GM19240 (cell line): Measurements from ENCODE around the gene CAPN9.
"Not testable (repeated sequence)": the region's sequence is repeated elsewhere in the genome, so short reads cannot be mapped to it uniquely, and the experiment has no call there.

ENCODE experiments used
- DNase-seq: peaks from one replicate; pipeline ENCODE4 v3.0.0; 2011; ENCODE audit warnings: low spot score; ENCODE audit not compliant: insufficient read length

The CAPN9 gene

DNA sequence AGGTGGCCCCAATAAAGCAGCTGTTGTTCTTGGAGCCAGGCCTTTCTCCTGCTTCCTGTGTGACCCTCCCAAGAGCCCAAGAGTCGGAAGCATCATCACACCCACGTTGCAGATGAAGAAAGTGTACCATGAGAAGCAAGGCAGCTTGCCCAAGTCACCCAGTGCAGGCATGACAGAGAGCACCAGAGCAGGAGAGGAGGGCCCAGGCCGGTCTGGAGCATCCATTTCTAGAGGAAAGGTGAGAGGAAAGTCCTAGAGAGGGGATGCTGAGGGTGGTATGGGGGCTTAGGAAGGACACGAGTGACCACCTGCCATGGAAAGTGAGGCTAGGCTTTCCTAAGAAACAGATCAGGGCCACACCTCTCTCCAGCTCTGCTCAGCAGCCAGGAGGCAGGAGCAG lies 74.2 kb downstream of the CAPN9 start:
- no peak for DNase-seq

DNA sequence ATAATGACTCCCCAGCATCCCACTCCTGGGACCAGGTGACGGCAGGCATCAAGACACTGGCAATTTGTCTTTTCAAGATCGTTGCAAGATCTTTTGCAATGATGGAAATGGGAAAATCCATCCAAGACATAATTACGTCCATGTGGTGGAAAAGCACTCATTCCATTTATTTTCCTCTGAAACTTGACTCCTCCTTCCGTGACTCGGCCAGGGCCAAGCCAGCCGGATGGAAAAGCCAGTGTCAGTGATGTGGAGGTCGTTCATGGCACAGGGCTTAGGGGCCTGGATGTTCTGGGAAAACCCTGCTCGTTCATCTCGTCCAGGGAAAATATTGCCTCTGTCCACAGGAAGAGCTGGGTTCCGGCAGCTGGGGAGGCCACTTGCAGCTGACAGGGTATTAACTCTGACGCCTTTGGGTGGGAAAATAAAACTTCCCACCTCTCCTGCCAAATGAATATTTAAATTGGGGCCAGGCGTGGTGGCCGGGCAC lies 74.9 kb downstream of the CAPN9 start:
- no peak for DNase-seq

GRCh38 chr1:230823426-230823825 lies 76.2 kb downstream of the CAPN9 start:
- no peak for DNase-seq

- no peak for DNase-seq
These were observed 76.8 kb downstream of the CAPN9 start for GRCh38 chr1:230823931-230824381.

GRCh38 chr1:230824551-230824918 lies 77.3 kb downstream of the CAPN9 start:
- no peak for DNase-seq

DNA sequence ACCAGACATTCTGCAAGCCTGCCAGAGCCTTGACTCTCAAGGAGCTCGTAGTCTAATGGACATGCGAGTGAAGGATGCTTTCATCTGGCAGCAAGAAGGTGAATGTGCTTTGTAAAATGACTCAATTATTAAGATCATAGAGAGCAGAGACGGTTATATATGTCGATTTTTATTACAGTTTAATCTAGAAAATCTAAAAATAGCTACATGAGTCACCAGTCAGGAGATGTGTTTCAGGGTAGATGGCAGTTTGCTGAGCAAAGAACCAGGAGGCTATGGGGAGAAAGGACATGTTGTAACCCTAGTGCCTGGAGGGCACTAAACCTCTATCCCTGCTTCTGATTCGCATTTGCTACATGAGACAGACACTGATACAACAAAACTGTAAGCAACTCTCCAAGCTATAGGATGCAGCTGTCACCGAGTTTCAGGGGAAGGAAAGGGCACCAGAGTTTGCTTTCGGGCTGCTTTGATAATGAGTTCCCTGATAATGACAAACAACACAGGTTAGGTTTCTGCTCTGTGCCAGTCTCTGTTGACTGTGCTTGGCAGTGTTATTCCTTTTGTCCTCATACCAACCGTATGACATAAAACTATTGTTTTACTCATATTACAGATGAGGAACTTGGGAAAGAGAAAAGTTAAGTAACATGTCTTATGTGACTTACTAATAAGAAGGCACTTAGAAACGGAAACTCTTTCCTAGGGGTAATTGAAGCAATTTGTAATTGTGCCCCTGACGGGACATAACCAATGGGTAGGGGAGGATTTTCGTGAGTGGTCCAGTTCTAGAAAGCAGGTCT lies 77.9 kb downstream of the CAPN9 start:
- no peak for DNase-seq

GRCh38 chr1:230825761-230826160 lies 78.6 kb downstream of the CAPN9 start:
- DNase-seq = no peak

GRCh38 chr1:230826166-230826875 lies 79.1 kb downstream of the CAPN9 start:
- no peak for DNase-seq

DNA sequence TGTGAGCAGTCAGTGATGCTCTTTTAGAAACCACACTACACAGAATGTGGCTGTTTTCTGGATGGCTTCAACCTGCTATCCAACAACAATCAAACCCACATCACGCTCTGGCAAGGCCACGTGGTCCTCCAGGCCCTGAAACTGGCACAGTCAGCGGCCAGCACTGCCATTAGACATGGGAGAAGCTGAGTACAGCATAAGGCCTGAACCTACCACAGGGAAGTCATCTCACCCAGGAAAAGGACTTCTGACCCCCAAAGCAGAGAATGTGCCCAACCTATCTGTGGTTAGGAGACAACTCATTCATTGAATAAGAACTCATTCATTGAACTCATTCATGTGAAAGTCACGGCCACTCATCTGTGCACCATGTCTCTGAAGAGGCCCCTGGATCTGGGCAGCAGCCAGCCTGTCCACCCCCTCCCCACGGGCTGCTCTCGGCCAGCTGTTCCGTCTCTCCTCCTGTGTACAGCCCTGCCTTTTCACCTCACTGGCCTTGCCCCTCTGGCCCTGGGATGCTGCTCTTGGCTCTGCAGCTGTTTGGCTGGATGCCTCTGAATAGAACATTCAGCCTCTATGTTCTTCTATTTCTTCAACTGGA lies 80.0 kb downstream of the CAPN9 start:
- DNase-seq = no peak

DNA sequence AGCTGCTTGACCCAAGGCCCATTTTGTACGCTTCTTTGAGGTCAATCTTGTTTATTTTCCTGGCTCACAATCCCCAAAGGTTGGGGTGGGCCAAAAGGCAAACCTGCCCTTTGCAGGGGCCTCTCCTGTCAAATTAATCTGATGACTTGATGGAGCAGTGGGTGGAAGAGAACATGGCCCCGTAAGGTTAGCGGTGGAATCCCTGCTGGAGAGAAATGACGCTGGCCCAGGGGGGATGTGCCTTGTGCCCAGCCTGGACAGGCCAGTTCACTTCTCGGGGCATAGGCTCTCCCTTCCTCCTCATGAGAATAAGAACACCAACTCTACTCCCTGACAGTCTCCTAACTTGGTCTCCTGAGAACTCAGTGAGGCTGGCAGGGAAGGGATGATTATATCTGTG lies 80.6 kb downstream of the CAPN9 start:
- DNase-seq = no peak

GRCh38 chr1:230828421-230828820 lies 81.2 kb downstream of the CAPN9 start:
- DNase-seq = no peak

DNA sequence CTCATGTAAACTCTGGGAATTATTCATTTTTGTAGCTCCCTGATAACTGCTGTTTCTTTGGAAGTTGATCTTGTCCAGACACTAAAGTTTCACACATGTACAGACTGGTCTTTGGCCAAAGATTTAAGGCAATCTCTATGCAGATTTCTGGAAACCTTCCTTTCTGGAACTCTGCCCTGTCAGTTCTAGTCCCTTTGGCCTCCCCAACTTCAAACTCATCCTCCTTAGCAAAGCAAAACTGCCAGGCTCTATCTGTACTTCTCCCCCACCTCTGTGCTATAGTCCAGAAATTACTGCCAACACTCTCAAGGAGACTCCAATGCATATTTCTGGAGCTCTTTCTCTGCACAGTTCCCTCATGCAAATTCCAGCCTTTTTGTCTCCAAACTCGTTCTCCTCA lies 84.6 kb downstream of the CAPN9 start:
- DNase-seq = no peak

DNA sequence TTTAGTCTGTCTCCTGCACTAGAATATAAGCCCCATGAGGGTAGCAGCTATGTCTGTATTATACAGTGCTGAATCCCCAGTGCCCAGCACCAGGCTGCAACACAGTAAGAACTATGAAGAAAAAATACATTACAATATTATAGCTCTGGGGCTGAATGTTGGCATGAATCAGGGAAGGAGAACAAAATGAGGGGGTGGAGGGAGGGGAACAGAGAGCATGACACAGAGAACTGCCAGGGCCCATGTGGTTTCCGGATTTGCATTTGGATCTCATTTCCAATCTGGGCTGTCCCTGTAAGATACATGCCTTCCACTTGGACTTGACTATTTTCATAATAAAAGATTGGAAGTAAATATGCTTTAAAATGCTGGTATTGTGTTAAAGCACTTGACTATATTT lies 85.3 kb downstream of the CAPN9 start:
- DNase-seq = no peak

GRCh38 chr1:230833511-230833910 lies 86.3 kb downstream of the CAPN9 start:
- no peak for DNase-seq

- no peak for DNase-seq
These were observed 87.1 kb downstream of the CAPN9 start for GRCh38 chr1:230834292-230834691.

DNA sequence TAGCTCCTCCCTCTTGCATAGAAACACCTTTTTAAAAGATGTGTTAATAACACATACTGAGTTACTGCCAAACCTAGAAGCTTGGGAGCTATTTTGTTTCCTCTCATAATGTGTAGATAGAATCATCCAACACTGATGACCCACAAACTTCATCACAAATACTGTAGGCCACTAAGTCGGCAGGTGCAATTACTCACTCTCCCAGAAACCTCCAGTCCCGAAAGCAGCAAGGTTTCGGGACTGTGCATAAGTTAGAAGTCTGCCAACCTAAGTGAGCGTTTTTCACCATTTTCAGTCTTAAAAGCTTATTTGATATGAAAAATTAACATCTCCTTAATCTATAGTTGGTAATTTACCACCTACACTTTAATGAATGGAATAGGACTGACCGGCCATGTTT lies 89.2 kb downstream of the CAPN9 start:
- DNase-seq = no peak

DNA sequence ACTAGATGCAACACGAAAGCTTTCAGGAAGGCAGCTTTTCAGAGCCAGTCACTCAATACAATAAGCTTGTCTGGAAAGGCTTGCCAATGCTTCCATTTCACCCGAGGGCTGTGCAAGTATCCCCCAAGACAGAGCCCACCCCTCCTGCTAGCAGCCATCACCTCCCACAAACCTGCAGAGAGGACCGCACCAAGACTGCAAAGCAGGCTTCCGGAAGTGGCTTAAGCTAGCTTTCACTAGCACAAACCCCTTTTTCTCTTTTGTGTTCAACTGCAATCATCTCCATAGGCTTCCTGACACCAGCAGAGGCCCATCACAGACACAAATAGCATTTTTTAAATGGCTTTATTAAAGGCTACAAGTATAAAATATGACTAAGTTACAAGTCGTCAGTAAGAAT lies 89.6 kb downstream of the CAPN9 start:
- DNase-seq = no peak

DNA sequence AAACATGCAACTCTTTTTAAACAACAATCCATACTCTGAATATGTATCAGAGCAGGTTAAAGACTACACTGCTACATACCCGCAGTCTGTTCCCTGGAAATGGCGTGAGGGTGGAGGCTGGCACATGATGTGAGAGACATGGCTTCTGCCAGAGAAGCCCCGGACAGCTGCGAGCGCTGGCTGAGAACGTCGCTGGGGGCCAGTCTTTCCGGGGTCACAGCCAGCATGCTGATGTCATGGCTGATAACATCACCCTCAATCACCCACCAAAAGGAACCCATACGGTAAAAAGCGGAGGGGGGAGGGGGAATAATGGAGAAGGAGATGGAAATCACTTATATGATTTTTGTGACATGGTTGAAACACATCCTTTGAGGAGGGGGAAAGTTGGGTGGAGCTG lies 92.0 kb downstream of the CAPN9 start:
- no peak for DNase-seq

GRCh38 chr1:230842801-230843200 lies 95.6 kb downstream of the CAPN9 start:
- DNase-seq = no peak

- DNase-seq = no peak
These were observed 96.5 kb downstream of the CAPN9 start for GRCh38 chr1:230843503-230844309.

- DNase-seq = no peak
These were observed 97.4 kb downstream of the CAPN9 start for GRCh38 chr1:230844561-230844960.

DNA sequence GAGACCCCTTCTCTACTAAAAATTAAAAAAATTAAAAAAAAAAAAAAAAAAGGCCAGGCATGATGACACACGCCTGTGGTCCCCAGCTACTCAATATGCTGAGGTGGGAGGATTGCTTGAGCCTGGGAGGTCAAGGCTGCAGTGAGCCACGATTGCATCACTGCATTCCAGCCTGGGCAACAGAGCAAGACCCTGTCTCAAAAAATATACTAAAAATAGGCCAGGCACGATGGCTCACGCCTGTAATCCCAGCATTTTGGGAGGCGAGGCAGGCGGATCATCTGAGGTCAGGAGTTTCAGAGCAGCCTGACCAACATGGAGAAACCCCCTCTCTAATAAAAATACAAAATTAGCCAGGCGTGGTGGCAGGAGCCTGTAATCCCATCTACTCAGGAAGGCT lies 98.0 kb downstream of the CAPN9 start:
- not testable (repeated sequence) for DNase-seq
